ENCODE data around the gene DCUN1D5. TPM values are rescaled to one million over a fixed set of nuclear protein-coding genes. Genes with fewer than 3 reads are reported as not detected.

DCUN1D5 gene
- total and polyA plus RNA-seq, 9 of the 15 experiments (the other 6 are each of a cell fraction or from before 2014, with no cell fraction given) = 38.4 to 242 (median 115) TPM

DNA sequence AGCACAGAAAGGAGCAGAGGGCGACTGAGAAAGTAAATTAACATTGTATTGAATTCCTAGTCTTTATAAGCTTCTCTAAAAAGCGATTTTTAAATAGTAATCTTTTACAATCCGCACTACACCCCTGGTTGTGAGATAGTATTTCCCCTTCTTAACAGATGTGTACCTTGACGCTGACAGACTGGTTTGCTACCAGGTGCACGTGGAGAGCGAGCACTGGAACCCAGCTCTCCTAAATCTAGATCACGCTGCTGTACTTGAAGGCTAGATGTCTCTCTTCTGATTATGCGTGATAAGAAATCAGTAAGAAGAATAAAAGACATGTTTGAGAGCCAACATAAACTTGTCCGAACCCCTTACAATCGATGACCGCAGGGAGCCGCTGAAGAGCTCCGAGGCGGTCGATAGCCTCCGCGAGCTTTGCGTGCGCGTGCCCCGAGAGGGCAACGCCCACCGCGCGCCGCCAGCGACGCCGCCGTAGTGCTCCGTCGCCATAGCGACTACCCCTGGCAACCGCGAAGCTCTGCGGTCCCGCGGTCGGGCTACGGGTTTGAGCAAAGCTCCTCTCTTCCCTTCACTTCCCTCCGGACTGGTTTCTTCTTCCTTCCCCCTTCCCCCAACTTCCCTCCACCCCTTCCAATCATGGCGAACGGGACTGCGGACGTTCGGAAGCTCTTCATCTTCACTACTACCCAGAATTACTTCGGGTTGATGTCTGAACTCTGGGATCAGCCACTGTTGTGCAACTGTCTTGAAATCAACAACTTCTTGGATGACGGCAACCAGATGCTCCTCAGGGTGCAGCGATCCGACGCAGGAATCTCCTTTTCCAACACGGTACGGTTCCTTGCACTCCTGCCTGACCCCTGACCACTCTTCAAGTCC lies 17.2 kb upstream of the DCUN1D5 start, which contains the start of gene DYNC2H1 (continued):
- TF ChIP-seq, protein P1, sequence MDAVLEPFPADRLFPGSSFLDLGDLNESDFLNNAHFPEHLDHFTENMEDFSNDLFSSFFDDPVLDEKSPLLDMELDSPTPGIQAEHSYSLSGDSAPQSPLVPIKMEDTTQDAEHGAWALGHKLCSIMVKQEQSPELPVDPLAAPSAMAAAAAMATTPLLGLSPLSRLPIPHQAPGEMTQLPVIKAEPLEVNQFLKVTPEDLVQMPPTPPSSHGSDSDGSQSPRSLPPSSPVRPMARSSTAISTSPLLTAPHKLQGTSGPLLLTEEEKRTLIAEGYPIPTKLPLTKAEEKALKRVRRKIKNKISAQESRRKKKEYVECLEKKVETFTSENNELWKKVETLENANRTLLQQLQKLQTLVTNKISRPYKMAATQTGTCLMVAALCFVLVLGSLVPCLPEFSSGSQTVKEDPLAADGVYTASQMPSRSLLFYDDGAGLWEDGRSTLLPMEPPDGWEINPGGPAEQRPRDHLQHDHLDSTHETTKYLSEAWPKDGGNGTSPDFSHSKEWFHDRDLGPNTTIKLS (IDR thresholded peaks at IDR 0.05; ENCODE audit: borderline replicate concordance, low read depth) = no peak
- TF ChIP-seq GABPB1 (CRISPR knock-in tag; IDR thresholded peaks at IDR 0.05) (no peak), CREB3 (tag; conservative IDR thresholded peaks at IDR 0.05; ENCODE audit: low read depth) (no peak), ZNF436 (CRISPR knock-in tag; IDR thresholded peaks at IDR 0.05) (no peak), CBFB (CRISPR knock-in tag; IDR thresholded peaks at IDR 0.05) (peak; percentile 46; the same call in 1 of the 2 replicates), ILF3 (IDR thresholded peaks at IDR 0.05; ENCODE audit: borderline replicate concordance) (no peak), ZNF280B (CRISPR knock-in tag; IDR thresholded peaks at IDR 0.05) (no peak), RBFOX2 (IDR thresholded peaks at IDR 0.05; ENCODE audit: low read depth, low read length) (peak; percentile 61), CC2D1A (IDR thresholded peaks at IDR 0.05) (no peak), ZBTB2 (IDR thresholded peaks at IDR 0.05) (peak; percentile 86), ZNF274 (IDR thresholded peaks at IDR 0.05; ENCODE audit: borderline replicate concordance, low read depth, low read length) (no peak), HEY1 (CRISPR knock-in tag; IDR thresholded peaks at IDR 0.05; ENCODE audit: borderline replicate concordance) (no peak), TAF7 (tag; IDR thresholded peaks at IDR 0.05) (no peak), DACH1 (IDR thresholded peaks at IDR 0.05; ENCODE audit: partially characterized antibody) (no peak), ZNF511 (CRISPR knock-in tag; IDR thresholded peaks at IDR 0.05) (no peak), MCM2 (IDR thresholded peaks at IDR 0.05; ENCODE audit: low read depth) (no peak)
- TF ChIP-seq, protein P2, sequence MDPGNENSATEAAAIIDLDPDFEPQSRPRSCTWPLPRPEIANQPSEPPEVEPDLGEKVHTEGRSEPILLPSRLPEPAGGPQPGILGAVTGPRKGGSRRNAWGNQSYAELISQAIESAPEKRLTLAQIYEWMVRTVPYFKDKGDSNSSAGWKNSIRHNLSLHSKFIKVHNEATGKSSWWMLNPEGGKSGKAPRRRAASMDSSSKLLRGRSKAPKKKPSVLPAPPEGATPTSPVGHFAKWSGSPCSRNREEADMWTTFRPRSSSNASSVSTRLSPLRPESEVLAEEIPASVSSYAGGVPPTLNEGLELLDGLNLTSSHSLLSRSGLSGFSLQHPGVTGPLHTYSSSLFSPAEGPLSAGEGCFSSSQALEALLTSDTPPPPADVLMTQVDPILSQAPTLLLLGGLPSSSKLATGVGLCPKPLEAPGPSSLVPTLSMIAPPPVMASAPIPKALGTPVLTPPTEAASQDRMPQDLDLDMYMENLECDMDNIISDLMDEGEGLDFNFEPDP (CRISPR knock-in tag; IDR thresholded peaks at IDR 0.05) = no peak
- TF ChIP-seq, protein P3, sequence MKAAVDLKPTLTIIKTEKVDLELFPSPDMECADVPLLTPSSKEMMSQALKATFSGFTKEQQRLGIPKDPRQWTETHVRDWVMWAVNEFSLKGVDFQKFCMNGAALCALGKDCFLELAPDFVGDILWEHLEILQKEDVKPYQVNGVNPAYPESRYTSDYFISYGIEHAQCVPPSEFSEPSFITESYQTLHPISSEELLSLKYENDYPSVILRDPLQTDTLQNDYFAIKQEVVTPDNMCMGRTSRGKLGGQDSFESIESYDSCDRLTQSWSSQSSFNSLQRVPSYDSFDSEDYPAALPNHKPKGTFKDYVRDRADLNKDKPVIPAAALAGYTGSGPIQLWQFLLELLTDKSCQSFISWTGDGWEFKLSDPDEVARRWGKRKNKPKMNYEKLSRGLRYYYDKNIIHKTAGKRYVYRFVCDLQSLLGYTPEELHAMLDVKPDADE (conservative IDR thresholded peaks at IDR 0.05; ENCODE audit: control insufficient read depth, low read depth, low read length) = peak; percentile 29; the same call in 1 of the 2 replicates
